ENCODE measurements around the gene ZBTB38. TPM values are rescaled to one million over a fixed set of nuclear protein-coding genes. Genes with fewer than 3 reads are reported as not detected.
A peak's percentile ranks its signal among the peaks of the same experiment; 100 is the strongest.

The ZBTB38 gene
- total RNA-seq, 4 donors from 2014 or later: 160 to 415 (median 232) TPM

GRCh38 chr3:141415953-141416352 lies 47.6 kb downstream of the ZBTB38 start:
- no peak for TF ChIP-seq CTCF (IDR thresholded peaks at IDR 0.05 in 4 of 5, conservative IDR thresholded peaks at IDR 0.05 in 1 of 5)
- TF ChIP-seq POLR2A (IDR thresholded peaks at IDR 0.05): no peak
- no peaks in the 10 kb centered on the region for H3K27me3 ChIP-seq
- peaks cover 0 to 18% of the 10 kb centered on the region in 2 donors for H3K36me3 ChIP-seq
- in situ Hi-C loops (cut with MboI; ENCODE audit: low sequenced_read_pairs in 4 of 4) (loop anchor here in 1 of 4 donors (25.0 kb wide), 1 partner anchor 479 kb away; the partner anchor contains the start of gene SLC25A36), intact Hi-C loops (cut with DNase I; ENCODE audit: low total_unique reads) (no loop called here)
- H3K9me3 ChIP-seq: no peaks in the 10 kb centered on the region
- no peak overlapping the region for H3K4me3 ChIP-seq
- H3K27ac ChIP-seq: peak overlapping the region; percentile 92 to 99 (median 96)
- peaks cover 43 to 44% of the 10 kb centered on the region in 2 donors for H3K4me1 ChIP-seq
- ATAC-seq: no peak
- DNase-seq: no peak

Other genes with a start within 250 kb of the ZBTB38 start
- gene PXYLP1, start 136.7 kb upstream of the ZBTB38 start, total RNA-seq: 10 to 100 TPM in 1 of 4 donors, 1 to 10 TPM in 2, under 1 TPM in 1; 0.46 to 13.1 (median 2.2) TPM
- gene RASA2, start 118.5 kb downstream of the ZBTB38 start, total RNA-seq: 10 to 100 TPM in 1 of 4 donors, 1 to 10 TPM in 3; 1.9 to 10.6 (median 4.5) TPM